GM19438 (cell line): ENCODE data around the gene MOB2.

ENCODE experiments used
- ATAC-seq: cut with Tn5 transposase; IDR thresholded peaks from one replicate; pipeline ENCODE4 v1.9.1; 2021; ENCODE audit warnings: low read depth; ENCODE audit not compliant: unreplicated experiment

MOB2 gene

DNA sequence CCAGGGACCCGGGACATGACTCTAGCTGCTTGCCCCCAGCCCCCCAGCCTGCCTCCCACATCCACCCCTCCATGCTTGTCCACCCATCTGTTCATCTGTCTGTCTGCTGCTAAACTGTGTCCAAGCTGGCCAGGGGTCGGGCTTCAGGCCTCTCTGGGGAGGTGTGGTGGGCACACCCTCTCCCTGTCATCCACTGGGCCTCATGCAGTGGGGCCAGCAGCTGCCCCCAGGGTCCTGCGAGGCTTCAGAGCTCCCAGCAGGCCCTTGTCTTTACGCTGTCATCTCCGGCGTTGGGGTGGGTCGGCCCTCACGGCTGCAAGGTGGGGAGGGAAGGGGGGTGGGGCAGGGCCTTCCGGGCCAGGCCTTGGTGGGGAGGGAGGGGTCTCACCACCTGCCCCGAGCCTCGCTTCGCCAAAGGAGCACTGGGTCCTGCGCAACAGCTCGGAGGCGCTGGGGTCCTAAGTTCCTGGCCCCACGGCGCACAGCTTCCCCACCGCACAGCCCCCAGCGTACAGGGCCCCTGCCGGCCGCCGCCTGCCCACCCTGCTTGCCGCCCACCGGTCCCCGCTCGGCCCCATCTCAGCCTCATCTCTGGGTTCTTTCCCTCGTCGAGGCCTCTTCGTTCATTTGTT is 26.7 kb downstream of the MOB2 start:
- no peak for ATAC-seq

DNA sequence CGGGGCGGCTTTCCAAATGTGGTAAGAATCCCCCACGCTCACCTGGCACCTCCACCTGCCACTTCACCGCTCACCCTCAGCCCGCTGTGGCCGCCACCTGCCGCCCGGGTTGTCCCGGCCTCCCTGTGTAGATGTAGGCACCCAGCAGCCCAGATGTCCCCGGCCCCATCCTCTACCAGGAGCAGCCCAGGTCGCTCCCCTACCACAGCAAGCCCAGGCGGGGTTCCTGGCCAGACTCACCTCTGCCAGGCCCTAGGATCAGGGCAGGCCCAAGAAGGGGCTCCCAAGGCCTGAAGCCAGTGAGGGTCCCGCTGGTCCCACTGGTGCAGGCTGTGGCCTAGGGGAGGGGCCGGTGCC is 27.4 kb downstream of the MOB2 start:
- no peak for ATAC-seq

GRCh38 chr11:1458340-1459218 is 28.0 kb downstream of the MOB2 start:
- ATAC-seq, result no peak

GRCh38 chr11:1457856-1458255 is 28.7 kb downstream of the MOB2 start:
- no peak for ATAC-seq

- ATAC-seq, result no peak
These were observed 29.3 kb downstream of the MOB2 start for GRCh38 chr11:1457326-1457680.

GRCh38 chr11:1456596-1457325 is 29.8 kb downstream of the MOB2 start:
- ATAC-seq, result no peak

GRCh38 chr11:1456176-1456575 is 30.4 kb downstream of the MOB2 start:
- ATAC-seq, result no peak

DNA sequence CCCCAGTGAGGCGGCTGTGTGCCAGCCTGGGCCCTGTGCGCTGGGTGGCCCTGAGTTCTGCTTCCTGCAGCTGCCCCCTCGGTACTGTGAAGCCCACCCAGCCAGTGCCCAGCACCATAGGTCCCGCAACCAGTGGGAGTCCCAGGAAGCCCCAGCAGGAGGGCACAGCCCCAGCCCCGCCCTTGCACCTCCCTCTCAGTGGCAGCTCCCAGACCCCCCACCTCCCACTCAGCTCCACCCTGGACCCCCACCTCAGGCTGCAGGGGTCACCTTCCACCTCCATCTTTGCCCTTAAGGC is 30.9 kb downstream of the MOB2 start:
- ATAC-seq, result no peak

GRCh38 chr11:1455032-1455762 is 31.4 kb downstream of the MOB2 start:
- no peak for ATAC-seq

DNA sequence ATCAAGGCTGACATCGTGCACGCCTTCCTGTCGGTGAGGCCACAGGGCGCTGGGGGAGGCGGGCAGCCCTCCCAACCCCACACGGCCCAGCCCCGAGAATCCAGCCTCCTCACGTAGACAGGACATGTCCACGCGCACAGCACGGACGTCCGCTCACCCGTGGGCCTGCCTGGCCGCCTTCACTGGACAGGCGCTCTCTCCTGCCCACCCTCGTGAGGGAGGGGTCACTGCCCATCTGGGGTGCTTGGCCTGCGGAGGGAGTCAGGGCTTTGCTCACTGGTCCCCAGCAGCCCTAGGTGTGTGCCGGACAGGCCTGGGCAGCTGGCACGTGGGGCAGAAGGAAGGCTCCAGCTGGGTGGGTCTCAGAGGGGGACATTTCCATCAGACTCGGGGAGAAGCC is 32.0 kb downstream of the MOB2 start:
- ATAC-seq, result no peak

GRCh38 chr11:1453611-1454034 is 33.0 kb downstream of the MOB2 start:
- no peak for ATAC-seq

DNA sequence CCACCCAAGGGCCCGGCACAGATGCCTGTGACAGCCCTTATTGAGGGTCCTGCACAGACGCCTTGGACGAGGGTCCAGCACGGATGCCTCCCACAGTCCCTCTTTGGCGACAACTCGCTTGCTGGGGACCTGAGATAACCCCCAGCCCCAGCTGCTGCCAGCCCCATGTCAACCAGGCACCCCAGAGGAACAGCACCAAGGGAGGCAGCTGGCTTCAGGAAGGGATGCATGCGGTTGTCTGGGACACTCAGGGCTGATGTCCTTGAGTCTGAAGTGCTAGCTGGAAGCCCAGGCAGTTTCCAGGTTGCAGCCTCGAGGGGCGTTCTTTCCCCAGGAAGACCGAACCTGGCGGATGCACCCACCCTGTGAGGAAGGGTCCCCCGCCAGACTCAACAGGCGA is 33.8 kb downstream of the MOB2 start:
- ATAC-seq, result no peak

- ATAC-seq, result no peak
These were observed 34.7 kb downstream of the MOB2 start for GRCh38 chr11:1451781-1452470.

DNA sequence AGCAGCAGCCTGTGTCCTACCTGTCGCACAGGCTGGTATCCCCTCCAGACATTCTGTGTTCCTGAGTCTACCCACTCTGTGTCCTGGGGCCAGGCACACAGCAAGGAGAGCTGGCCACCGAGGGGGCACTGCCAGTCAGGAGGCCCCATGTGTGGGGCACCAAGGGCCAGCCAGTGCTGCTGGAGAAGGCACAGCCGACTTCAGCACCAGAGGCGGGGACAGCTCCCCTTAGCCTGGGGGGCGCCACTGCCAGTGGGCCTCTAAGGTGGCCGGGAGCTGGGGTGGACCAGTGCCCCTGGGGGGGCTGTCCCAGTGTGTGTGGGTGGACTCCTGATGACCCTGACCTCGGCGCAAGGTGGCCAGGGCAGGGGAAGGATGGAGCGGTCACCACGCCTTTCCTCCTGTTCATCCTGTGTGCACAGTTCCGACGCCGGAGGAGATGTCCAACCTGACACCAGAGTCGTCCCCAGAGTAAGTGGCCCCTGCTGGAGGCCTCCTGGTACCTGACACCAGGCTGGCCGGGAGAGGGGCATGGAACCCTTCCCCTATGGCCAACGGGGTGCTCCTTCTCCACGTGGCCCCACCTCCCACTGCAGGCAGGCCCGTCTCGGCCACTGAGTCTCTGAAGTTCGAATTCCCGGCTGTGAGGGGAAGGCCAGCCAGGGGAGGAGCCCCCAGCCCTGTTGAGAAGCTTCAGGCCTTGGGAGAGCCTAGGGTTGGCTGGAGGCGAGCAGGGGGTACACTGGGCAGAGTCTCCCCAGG is 35.4 kb downstream of the MOB2 start:
- no peak for ATAC-seq

DNA sequence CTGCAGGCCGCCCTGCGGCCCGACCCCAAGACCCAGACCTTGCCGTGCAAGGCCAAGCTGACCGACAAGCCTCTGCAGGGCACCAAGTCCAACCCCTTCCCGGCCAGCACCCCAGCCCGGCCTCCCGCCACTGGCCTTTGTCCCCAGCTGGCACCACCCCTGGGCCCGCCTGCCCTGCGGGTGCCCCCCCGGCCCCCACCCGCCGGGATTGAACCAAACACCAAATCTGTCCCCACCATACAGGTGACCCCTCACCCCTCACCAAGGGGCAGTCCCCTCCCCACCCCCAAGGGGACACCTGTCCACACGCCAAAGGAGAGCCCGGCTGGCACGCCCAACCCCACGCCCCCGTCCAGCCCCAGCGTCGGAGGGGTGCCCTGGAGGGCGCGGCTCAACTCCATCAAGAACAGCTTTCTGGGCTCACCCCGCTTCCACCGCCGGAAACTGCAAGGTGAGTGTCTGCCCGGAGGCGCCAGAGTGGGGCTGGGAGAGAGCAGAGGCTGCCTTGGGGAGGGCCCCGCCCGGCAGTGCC is 36.2 kb downstream of the MOB2 start:
- no peak for ATAC-seq

DNA sequence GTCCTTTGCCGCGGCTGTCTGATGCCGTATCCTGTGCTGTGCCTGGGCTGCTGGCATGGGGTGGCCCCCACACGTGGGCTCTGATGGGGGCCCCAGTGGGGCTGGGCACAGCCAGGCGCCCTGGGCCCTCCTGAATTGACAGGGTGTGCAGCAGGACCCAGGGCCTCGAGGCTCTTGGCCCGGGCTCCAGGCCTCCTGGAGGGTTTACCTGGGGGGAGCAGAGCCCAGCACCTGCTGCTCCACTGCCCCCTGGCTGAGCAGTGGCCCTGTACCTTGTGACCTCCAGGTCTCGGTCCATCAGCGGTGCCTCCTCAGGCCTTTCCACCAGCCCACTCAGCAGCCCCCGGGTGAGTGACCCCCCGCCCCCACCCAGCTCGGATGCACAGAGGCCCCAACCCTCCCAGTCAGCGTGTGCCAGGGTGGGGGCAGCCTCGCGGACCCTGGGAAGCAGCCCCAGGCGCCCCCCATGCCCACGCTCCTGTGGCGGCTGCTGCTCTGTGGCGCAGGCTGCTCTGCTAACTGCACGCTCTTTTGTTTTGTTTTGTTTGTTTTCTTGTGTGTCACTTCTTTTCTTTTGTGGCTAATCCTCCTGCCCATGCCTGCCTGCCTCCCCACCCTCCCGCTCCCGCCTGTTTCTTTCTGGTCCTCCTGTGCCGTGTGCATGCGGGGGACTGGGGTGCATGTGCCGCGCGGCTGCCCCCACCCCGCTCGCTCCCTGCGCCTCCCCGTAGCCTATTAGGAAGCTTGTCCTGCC is 36.9 kb downstream of the MOB2 start:
- ATAC-seq, result no peak

- ATAC-seq, result no peak
These were observed 37.7 kb downstream of the MOB2 start for GRCh38 chr11:1448882-1449281.

- ATAC-seq, result no peak
These were observed 38.4 kb downstream of the MOB2 start for GRCh38 chr11:1447845-1448825.
